Kidney capillary endothelial cell (primary cell): ENCODE results near the gene NUP62.

ENCODE experiments used
- DNase-seq: peaks from one replicate; pipeline ENCODE4 v3.0.0-alpha.2; 2018; ENCODE audit warnings: low spot score

NUP62 gene

DNA sequence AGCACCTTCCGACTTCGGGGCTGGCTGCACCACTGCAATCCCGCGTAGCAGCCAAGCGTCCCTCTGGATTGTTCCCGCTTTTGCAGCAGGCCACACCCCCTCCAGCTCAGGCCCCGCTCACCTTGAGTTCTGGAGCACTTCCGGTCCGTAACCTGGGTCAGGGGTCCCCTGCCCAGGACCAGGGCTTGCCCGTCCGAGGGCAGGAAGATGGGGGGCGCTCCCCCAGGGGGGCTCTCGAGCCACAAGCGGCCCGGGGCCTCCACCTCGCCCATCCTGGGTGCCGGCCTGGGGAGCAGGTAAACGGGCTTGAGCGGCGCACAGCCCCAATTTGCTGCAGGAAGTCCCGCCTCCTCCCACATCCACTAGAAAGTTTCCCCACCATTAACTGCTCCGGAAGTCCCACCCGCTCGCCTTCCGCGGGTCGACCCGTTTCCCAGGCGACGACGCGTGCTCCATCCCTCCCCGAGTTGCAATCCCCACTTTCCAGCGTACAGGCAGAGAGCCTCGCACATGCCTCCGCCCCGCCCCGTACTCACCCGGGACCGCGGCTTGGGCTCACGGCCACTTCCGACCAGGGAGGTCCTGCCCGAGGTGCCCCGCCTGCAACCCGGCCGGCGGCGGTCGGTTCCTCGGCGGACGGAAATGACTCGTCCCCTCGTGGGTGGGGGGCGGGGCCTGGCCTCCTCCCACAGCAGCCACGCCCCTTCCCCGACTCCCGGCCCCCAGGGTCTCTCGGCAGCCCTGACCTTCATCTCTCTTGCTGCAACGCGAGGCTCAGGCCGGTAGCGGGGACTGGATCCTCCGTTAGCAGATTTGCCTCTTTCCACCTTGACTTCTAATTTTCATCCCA is 62.1 kb downstream of the NUP62 start, which contains the start of gene PNKP:
PNKP (minus strand) TSS at position 644 of the 850 bp plus-strand sequence; CDS start at position 272, 372 bp downstream.
- DNase-seq, result peak; percentile 78

DNA sequence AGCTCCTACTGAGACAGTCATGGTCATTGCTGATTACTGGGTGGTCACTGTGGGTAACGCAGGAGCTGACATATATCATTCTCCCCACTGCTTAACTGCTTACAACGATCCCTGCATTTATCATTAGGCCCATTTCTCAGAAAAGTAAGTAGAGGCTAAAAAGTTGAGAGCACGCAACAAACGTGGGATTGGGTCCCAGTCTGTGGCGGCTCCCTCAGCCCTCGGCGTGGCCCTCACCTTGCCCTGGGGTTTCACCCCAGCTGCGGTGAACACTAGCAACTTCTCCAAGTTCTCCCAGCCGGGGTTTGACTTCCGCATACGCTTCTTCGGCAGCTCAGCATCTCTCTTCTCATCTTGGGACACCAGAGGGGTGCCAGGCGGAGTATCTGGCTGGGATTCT is 64.4 kb downstream of the NUP62 start:
- DNase-seq, result no peak

DNA sequence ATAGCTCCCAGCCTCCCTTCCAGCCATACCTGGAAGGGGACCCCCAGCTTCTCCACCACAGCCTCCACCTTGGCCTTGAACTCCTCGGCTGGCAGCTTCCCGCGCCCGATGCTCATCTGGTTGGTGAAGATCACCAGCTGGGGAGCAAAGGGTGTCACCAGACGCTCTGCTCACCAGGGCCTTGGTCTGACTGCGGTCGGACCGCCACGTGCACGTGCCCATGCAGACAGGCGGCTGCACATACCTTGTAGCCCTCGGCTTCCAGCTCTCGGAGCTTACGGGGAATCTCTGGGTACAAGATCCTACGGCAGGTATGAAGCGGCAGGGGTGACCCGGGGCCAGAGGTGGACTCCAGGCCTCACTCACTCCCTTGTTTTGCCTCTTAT is 65.4 kb downstream of the NUP62 start:
- DNase-seq, result no peak

- DNase-seq, result no peak
Observed at GRCh38 chr19:49863254-49863934, 65.9 kb downstream of the NUP62 start.

DNA sequence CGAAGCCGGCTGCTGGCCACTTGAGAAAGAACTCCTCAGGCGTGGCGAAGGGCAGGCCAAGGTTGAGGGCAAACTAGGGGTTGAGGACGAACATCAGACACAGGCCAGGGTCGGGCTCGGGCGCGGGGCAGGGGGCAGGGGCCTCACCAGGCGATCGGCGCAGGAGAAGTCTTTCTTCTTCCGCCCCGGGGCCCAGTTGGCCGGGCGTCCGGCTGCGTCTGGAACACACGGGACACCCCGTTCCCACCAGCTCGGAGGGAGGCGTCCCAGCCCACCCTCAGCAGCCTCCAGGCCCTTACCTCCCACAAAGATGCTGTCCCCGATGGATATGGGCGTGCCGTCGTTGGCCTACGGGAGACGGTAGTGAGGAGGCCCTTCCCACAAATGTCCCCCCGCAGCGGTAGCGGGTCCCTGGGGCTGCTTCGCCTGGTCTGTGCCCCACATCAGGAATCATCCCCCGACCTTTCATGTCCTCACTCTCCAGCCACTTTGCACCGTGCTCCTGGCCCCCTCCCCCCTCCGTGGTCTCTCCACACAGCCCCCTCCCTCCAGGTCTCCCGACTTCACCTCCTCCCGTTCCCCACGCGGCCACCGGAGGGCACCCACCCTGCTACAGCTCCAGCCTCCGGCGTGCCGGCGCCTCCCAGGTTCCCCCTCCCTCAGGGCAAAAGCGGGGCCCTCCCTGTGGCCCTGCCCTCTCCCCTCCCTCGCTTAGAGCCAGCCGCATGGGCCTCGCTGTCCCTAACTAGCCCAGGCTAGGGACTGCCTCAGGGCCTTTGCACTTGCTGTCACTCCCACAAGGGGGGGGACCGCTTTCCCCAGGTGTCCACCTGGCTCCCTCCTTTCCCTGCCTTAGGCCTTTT is 66.7 kb downstream of the NUP62 start:
- DNase-seq, result no peak

DNA sequence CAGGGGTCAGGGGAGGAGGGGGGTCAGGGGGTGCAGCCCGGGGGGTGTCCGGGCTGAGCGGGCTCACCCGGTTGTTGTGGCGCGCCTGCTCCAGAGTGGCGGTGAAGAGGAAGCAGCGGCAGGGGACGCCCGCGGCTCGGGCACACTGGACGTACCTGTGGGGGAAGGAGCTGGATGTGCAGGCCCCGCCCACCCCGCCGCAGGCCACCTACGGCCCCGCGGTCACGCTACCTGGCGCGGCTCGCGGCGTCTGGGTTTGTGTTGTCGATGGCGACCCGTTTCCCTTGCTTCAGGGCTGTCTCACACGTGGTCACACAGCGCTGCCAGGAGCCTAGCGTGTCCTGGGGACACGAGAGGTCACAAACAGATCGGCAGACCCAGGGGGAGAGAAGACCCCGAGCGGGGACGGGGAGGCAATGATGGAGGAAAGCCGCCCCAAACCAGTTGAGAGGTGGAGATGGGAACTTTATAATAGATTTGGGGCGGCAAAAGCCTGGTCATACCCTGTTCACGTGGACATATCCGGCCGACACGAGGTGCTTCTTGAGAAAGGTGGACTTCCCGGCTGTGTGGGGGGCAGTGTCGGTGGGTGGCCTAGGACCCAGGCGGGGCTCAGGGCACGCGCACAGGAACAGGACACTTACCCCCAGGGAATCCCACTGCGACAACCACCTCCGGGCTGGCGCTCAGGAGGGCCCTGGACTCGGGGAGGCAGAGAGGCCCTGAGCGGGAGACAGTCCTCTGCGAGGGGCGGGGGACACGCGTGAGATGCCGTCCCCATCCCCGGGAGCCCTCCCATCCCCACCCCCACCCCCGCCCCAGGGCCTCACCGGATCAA is 67.5 kb downstream of the NUP62 start:
- no peak for DNase-seq

DNA sequence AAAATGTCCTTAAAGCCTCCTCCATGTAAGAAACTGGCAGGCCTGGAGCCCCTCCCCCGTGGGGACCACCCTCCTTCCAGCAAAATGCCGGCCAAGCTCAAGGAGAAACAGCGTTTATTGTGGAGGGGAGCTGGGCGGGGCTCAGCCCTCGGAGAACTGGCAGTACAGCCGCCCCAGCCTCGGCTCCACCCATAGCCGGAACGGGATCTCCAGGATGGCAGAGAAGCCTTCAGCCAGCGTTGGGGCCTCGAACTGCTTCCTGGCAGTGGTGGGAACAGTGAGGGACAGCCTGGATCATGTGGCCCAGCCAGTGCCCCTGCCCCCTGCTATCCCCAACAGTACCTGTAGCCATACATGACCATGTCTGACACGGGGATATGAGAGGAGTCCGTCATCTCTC is 68.2 kb downstream of the NUP62 start:
- DNase-seq, result no peak

DNA sequence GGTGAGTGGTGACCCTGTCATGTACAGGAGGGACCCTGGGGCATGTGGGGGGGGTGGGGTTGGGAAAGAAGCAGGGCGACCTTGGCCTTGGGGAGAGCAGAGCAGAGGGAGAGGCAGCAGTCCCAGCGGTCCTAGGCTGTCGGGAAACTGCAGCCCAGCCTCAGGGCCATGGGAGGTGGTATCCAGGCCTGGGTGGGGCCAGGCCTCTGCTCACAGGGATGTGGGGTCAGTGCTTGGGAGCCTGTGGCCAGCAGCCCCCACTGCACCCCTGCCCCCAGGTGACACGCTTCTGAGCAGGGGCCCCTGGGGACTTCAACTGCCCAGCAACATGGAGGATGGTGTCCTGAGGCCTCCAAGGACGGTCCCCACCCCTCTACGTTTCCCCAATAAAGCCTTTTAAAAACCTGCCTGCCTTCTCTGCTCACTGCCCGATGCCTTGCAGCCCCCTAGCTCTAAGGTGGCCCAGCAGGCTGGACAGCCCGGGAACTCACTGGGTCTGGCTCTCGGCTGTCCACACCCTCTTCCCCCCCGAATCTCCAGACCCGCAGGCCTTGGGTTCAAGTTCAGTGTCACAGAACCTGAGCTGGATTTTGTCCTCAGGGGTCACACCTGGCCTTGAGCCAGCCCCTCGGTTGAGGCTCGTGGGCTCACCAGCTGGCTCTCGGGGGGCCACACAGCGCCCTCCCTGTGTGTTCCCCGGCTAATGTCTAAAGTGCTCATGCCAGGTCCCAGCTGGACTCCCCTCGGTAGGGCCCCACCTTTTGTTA is 68.8 kb downstream of the NUP62 start:
- DNase-seq, result no peak

GRCh38 chr19:49859682-49860335 is 69.5 kb downstream of the NUP62 start:
- no peak for DNase-seq

GRCh38 chr19:49858088-49858985 is 71.0 kb downstream of the NUP62 start:
- no peak for DNase-seq

GRCh38 chr19:49857838-49858087 is 71.5 kb downstream of the NUP62 start:
- no peak for DNase-seq

DNA sequence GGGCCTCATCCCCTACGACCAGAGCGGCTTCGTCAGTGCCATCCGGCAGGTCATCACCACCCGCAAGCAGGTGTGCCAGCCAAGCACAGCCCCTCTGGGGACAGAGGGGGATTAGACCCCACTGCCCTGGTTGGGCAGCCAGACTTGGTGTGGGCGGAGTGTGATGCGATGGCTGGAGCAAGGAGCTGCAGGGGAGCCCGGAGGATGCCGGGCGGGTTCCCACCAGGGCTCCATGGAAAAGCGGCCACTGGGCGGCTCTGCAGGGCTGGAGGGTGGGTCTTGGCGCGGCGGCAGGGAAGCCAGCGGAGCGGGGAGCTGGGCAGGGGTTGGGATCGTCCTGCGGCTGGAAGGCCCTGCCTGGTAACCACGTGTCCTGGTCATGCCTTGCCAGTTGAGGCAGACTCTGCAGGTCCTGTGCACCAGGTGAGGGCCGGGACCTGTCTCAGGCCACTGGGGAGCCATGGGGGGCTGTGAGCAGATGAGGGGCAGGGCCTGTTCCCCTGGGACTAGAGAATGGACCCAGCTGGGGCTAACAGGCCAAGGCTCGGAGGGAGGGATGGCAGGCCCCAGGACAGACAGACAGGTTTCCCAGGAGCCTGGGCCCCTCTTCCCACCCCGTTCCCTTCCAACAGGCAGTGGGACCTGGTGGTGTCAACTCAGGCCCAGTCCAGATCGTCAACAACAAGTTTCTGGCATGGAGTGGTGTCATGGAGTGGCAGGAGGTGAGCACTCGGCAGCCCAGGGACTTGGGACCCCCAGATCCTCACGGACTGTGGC is 72.1 kb downstream of the NUP62 start:
- no peak for DNase-seq
